ENCODE measurements around the gene VDAC1. TPM values are rescaled to one million over a fixed set of nuclear protein-coding genes. Genes with fewer than 3 reads are reported as not detected.

Gene VDAC1
- total RNA-seq, 2 donors from 2014 or later: 202 to 226 TPM

DNA sequence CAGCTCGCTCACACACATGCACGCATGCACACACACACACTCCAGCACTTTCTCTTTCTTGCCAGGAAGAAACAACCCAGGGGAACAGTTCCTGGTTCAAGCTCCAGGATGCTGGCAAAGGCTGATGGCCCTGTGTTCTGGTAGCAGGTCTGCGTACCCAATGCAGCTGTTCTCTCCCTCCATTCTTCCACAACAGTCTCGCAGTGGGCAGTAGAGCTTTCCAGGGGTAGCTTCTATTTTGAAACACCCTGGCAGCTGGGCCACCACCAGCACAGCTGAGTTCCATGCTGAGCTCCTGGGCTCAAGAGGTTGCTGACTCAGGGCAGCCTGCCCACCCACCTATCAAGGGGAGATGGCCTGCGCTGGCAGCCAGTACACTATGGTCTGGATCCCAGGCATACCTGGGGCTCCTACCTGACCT, 4.7 kb downstream of the VDAC1 start:
- H3K9ac ChIP-seq (ENCODE audit: extremely low read depth, low read length, poor library complexity, severe bottlenecking): no peak overlapping the region
- H3K4me3 Mint-ChIP-seq: no peak overlapping the region
- H3K4me3 ChIP-seq (ENCODE audit: low read length): no peak overlapping the region
- no peak overlapping the region for H3K27ac Mint-ChIP-seq
- H3K27me3 ChIP-seq (ENCODE audit: control insufficient read depth, insufficient read depth, low read length, poor library complexity, severe bottlenecking): no peaks in the 10 kb centered on the region
- DNase-seq: no peak
- no peak overlapping the region for H3K27ac ChIP-seq (ENCODE audit: low read depth, low read length)
- no peaks in the 10 kb centered on the region for H3K9me3 ChIP-seq (ENCODE audit: control insufficient read depth, low read length)
- peaks cover 14% of the 10 kb centered on the region for H3K36me3 Mint-ChIP-seq (ENCODE audit: low read depth)
- H3K9me3 Mint-ChIP-seq: no peaks in the 10 kb centered on the region
- H3K4me1 Mint-ChIP-seq: peaks cover 37% of the 10 kb centered on the region
- TF ChIP-seq CTCF (conservative IDR thresholded peaks at IDR 0.05): no peak
- peaks cover 12% of the 10 kb centered on the region for H3K4me1 ChIP-seq (ENCODE audit: control insufficient read depth, insufficient read depth, low read length)
- WGBS, 2 experiments (ENCODE audit: insufficient coverage in 1 of 2, insufficient read length in 1 of 2): 87 to 92% methylated on average over 5 of the region's 5 CpGs
- peaks cover 20% of the 10 kb centered on the region for H3K36me3 ChIP-seq (ENCODE audit: control insufficient read depth, insufficient read depth, low read length)
- H3K27me3 Mint-ChIP-seq (ENCODE audit: insufficient read depth): no peaks in the 10 kb centered on the region

- Histone ChIP-seq H3K27me3 (ENCODE audit: control insufficient read depth, insufficient read depth, low read length, poor library complexity, severe bottlenecking) (no peaks in the 10 kb centered on the region), H3K4me1 (ENCODE audit: control insufficient read depth, insufficient read depth, low read length) (peaks cover 18% of the 10 kb centered on the region), H3K36me3 (ENCODE audit: control insufficient read depth, insufficient read depth, low read length) (peaks cover 20% of the 10 kb centered on the region), H3K27ac (ENCODE audit: low read depth, low read length) (no peak overlapping the region), H3K9ac (ENCODE audit: extremely low read depth, low read length, poor library complexity, severe bottlenecking) (no peak overlapping the region), H3K4me3 (ENCODE audit: low read length) (no peak overlapping the region), H3K9me3 (ENCODE audit: control insufficient read depth, low read length) (no peaks in the 10 kb centered on the region)
- H3K27me3 Mint-ChIP-seq (ENCODE audit: insufficient read depth): no peaks in the 10 kb centered on the region
- peaks cover 14% of the 10 kb centered on the region for H3K36me3 Mint-ChIP-seq (ENCODE audit: low read depth)
- no peak overlapping the region for H3K4me3 Mint-ChIP-seq
- peaks cover 50% of the 10 kb centered on the region for H3K4me1 Mint-ChIP-seq
- no peaks in the 10 kb centered on the region for H3K9me3 Mint-ChIP-seq
- no peak overlapping the region for H3K27ac Mint-ChIP-seq
- no peak for TF ChIP-seq CTCF (conservative IDR thresholded peaks at IDR 0.05)
- DNase-seq: no peak
- WGBS, 2 experiments (ENCODE audit: insufficient coverage in 1 of 2, insufficient read length in 1 of 2): 86 to 93% methylated on average over 5 to 7 of the region's 7 CpGs
Measured at GRCh38 chr5:133998807-133999206, 6.0 kb downstream of the VDAC1 start.

DNA sequence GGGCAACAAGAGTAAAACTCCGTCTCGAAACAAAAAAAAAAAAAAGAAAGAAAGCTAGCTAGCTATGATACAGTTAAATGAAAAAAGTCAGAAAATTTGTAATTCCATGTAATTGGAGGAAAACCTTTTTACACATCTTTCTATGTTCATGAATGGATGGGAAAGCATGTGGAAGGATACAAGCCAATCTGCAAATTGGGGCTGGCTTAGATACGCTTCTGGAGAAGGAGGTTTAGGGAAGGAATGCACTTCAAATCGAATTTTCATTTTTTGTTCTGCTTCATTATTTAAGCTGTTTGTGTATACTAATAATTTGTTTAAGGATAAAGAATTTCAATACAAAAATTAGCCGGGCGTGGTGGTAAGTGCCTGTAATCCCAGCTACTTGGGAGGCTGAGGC, 6.7 kb downstream of the VDAC1 start:
- peaks cover 14% of the 10 kb centered on the region for H3K36me3 Mint-ChIP-seq (ENCODE audit: low read depth)
- Histone ChIP-seq H3K9ac (ENCODE audit: extremely low read depth, low read length, poor library complexity, severe bottlenecking) (no peak overlapping the region), H3K9me3 (ENCODE audit: control insufficient read depth, low read length) (no peaks in the 10 kb centered on the region), H3K36me3 (ENCODE audit: control insufficient read depth, insufficient read depth, low read length) (peaks cover 20% of the 10 kb centered on the region), H3K4me1 (ENCODE audit: control insufficient read depth, insufficient read depth, low read length) (peaks cover 20% of the 10 kb centered on the region), H3K27me3 (ENCODE audit: control insufficient read depth, insufficient read depth, low read length, poor library complexity, severe bottlenecking) (no peaks in the 10 kb centered on the region), H3K4me3 (ENCODE audit: low read length) (no peak overlapping the region), H3K27ac (ENCODE audit: low read depth, low read length) (no peak overlapping the region)
- no peaks in the 10 kb centered on the region for H3K27me3 Mint-ChIP-seq (ENCODE audit: insufficient read depth)
- H3K4me1 Mint-ChIP-seq: peaks cover 52% of the 10 kb centered on the region
- no peak overlapping the region for H3K27ac Mint-ChIP-seq
- H3K9me3 Mint-ChIP-seq: no peaks in the 10 kb centered on the region
- DNase-seq: no peak
- TF ChIP-seq CTCF (conservative IDR thresholded peaks at IDR 0.05): no peak
- H3K4me3 Mint-ChIP-seq: no peak overlapping the region
- 92 to 96% methylated on average over 6 of the region's 6 CpGs for WGBS, 2 experiments (ENCODE audit: insufficient coverage in 1 of 2, insufficient read length in 1 of 2)
